Jurkat, Clone E6-1 (cell line): Measurements from ENCODE around the gene SDC1.

Source experiments
- DNase-seq: peaks from one replicate; pipeline ENCODE4 v3.0.0-alpha.2; 2011; ENCODE audit warnings: low read depth, low spot score
- H3K4me3 ChIP-seq: 2 replicates; pipeline ENCODE4 v1.5.1; 2011; ENCODE audit warnings: mild to moderate bottlenecking, low read length, control low read depth, moderate library complexity

The SDC1 gene

GRCh38 chr2:20188851-20189250, 36.1 kb downstream of the SDC1 start:
- no peak overlapping the region for H3K4me3 ChIP-seq
- DNase-seq = no peak

- H3K4me3 ChIP-seq = no peak overlapping the region
- DNase-seq = no peak
Observed at GRCh38 chr2:20188201-20188600, 36.7 kb downstream of the SDC1 start.

- no peak overlapping the region for H3K4me3 ChIP-seq
- no peak for DNase-seq
Observed at GRCh38 chr2:20187331-20187730, 37.6 kb downstream of the SDC1 start.

- DNase-seq = no peak
- no peak overlapping the region for H3K4me3 ChIP-seq
Observed at GRCh38 chr2:20186855-20187187, 38.1 kb downstream of the SDC1 start.

- DNase-seq = no peak
- H3K4me3 ChIP-seq = no peak overlapping the region
Observed at GRCh38 chr2:20186078-20186854, 38.7 kb downstream of the SDC1 start.

- H3K4me3 ChIP-seq = no peak overlapping the region
- DNase-seq = no peak
Observed at GRCh38 chr2:20185176-20186022, 39.5 kb downstream of the SDC1 start.

GRCh38 chr2:20184067-20184938, 40.6 kb downstream of the SDC1 start:
- no peak for DNase-seq
- no peak overlapping the region for H3K4me3 ChIP-seq

GRCh38 chr2:20183373-20183772, 41.6 kb downstream of the SDC1 start:
- H3K4me3 ChIP-seq = no peak overlapping the region
- DNase-seq = no peak

GRCh38 chr2:20182241-20182931, 42.5 kb downstream of the SDC1 start:
- no peak for DNase-seq
- no peak overlapping the region for H3K4me3 ChIP-seq

- no peak overlapping the region for H3K4me3 ChIP-seq
- DNase-seq = no peak
Observed at GRCh38 chr2:20181761-20182160, 43.2 kb downstream of the SDC1 start.

GRCh38 chr2:20180676-20181648, 44.0 kb downstream of the SDC1 start:
- no peak for DNase-seq
- no peak overlapping the region for H3K4me3 ChIP-seq

GRCh38 chr2:20179755-20180594, 45.0 kb downstream of the SDC1 start:
- DNase-seq = no peak
- no peak overlapping the region for H3K4me3 ChIP-seq

GRCh38 chr2:20179466-20179754, 45.5 kb downstream of the SDC1 start:
- no peak overlapping the region for H3K4me3 ChIP-seq

GRCh38 chr2:20178666-20179465, 46.1 kb downstream of the SDC1 start:
- no peak overlapping the region for H3K4me3 ChIP-seq
- DNase-seq = no peak

More at GRCh38 chr2:20179466-20179754, 45.5 kb downstream of the SDC1 start:
- no peak for DNase-seq

- no peak for DNase-seq
- H3K4me3 ChIP-seq = no peak overlapping the region
Observed at GRCh38 chr2:20178249-20178607, 46.7 kb downstream of the SDC1 start.

- no peak for DNase-seq
- no peak overlapping the region for H3K4me3 ChIP-seq
Observed at GRCh38 chr2:20177556-20178248, 47.2 kb downstream of the SDC1 start.
